C4-2B (cell line): ENCODE results near the gene CWC25.

Source experiments
- H3K27ac ChIP-seq: fragments of 450-650 bp; 2 replicates; pipeline ENCODE4 v1.5.1; 2017
- ZFX ChIP-seq: fragments of 450-650 bp; IDR thresholded peaks from 2 replicates; pipeline ENCODE4 v1.6.1; 2017
- TF ChIP-seq, protein P1 (sequence below): fragments of 450-650 bp; conservative IDR thresholded peaks from 2 replicates; pipeline ENCODE4 v1.5.1; 2017; ENCODE audit warnings: mild to moderate bottlenecking

CWC25 gene

GRCh38 chr17:38869526-38870258 lies 44.6 kb upstream of the CWC25 start, which contains the start of gene LASP1:
LASP1 (plus strand) TSS chr17:38870058; CDS start chr17:38870190, 132 bp downstream.
- peak within 1 kb of the TSS; percentile 83 for H3K27ac ChIP-seq
- TF ChIP-seq, protein P1, sequence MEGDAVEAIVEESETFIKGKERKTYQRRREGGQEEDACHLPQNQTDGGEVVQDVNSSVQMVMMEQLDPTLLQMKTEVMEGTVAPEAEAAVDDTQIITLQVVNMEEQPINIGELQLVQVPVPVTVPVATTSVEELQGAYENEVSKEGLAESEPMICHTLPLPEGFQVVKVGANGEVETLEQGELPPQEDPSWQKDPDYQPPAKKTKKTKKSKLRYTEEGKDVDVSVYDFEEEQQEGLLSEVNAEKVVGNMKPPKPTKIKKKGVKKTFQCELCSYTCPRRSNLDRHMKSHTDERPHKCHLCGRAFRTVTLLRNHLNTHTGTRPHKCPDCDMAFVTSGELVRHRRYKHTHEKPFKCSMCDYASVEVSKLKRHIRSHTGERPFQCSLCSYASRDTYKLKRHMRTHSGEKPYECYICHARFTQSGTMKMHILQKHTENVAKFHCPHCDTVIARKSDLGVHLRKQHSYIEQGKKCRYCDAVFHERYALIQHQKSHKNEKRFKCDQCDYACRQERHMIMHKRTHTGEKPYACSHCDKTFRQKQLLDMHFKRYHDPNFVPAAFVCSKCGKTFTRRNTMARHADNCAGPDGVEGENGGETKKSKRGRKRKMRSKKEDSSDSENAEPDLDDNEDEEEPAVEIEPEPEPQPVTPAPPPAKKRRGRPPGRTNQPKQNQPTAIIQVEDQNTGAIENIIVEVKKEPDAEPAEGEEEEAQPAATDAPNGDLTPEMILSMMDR: no peak
- no peak for TF ChIP-seq ZFX

GRCh38 chr17:38868817-38869525 lies 43.9 kb upstream of the CWC25 start:
- no peak for TF ChIP-seq ZFX
- TF ChIP-seq, protein P1: no peak; the same call in 1 of the 2 replicates
- H3K27ac ChIP-seq: peak overlapping the region; percentile 83

GRCh38 chr17:38867968-38868816 lies 43.1 kb upstream of the CWC25 start:
- TF ChIP-seq, protein P1: no peak
- TF ChIP-seq ZFX: no peak
- H3K27ac ChIP-seq: no peak overlapping the region

DNA sequence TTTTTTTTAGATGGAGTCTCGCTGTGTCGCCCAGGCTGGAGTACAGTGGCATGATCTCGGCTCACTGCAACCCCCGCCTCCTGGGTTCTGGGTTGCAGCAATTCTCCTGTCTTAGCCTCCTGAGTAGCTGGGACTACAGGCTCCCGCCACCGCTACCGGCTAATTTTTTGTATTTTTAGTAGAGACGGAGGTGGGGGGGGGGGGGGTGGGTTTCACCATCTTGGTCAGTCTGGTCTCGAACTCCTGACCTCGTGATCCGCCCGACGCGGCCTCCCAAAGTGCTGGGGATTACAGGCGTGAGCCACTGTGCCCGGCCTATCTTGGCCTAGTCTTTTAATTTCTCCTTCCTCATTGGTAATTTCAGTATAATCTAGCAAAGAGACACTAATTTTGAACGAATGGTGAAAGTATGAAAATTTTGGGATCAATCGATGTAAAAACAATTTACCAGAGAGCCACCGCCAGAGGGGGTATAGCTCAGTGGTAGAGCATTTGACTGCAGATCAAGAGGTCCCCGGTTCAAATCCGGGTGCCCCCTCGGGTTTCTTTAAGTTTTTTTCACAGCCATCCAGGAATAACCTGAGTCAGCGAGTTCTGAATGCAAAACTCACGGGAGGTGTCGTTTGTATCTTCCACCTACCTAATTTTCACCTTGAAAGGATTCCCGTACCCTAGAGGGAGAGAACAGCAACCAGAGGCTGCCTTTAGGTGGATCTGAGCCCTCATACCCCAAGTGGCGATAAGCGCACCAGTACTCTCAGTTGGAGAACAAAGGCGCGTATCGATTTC lies 42.3 kb upstream of the CWC25 start:
- no peak for TF ChIP-seq ZFX
- TF ChIP-seq, protein P1: peak; percentile 38
- H3K27ac ChIP-seq: no peak overlapping the region

DNA sequence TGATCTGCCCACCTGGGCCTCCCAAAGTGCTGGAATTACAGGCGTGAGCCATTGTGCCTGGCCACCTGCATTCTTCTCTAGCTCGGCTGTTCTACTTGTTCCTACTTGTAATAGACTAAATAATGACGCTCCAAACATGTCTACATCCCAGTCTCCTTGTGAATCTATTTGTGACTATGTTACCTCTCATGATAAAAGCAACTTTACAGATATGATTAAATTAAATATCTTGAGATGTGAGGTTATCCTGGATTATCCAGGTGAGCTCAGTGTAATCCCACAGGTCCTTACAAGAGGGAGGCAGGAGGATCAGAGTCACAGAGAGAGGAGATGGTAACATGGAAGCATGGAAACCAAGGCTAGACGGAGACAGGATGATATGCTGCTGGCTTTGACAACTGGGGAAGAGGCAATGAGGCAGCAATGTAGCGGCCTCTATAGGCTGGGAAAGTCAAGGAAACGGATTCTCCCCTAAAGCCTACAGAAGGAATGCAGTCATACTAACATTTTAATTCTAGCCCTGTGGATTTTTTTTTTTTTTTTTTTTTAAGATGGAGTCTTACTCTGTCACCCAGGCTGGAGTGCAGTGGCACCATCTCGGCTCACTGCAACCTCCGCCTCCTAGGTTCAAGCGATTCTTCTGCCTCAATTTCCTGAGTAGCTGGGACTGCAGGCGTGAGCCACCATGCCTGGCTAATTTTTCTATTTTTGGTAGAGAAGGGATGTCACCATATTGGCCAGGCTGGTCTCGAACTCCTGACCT lies 39.7 kb upstream of the CWC25 start:
- H3K27ac ChIP-seq: no peak overlapping the region
- TF ChIP-seq ZFX: no peak
- TF ChIP-seq, protein P1: no peak; the same call in 1 of the 2 replicates

DNA sequence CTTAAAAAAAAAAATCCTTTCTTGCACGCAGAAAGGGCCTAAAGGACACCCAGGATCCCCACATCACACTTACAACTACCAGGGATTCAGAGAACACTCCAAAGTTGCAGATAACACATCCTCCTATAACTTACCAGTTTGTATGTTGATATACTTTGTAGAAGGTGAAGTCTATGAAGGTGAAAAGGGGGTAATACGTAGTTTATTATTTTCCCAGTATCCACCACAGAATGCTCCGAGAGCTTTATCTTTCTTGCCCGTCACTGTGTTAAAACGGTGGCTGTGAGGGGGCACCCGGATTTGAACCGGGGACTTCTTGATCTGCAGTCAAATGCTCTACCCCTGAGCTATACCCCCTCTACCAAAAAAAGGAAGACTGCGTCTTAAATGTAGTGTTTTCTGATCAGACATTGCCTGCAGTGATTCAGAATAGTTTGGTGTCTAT lies 36.3 kb upstream of the CWC25 start:
- TF ChIP-seq ZFX: no peak
- TF ChIP-seq, protein P1: no peak
- no peak overlapping the region for H3K27ac ChIP-seq
